PC-3 (cell line): ENCODE results near the gene FIBCD1.

Experiments
- CTCF ChIP-seq: fragments of 300-600 bp; sonication (generic); conservative IDR thresholded peaks from 2 replicates; pipeline ENCODE4 v1.5.1; 2017; ENCODE audit warnings: antibody characterized with exemption, low read depth, mild to moderate bottlenecking, low read length
- EZH2phosphoT487 ChIP-seq: fragments of 300-600 bp; sonication (generic); IDR thresholded peaks from 2 replicates; pipeline ENCODE4 v1.6.1; 2018; ENCODE audit warnings: mild to moderate bottlenecking, antibody characterized with exemption, low read length, borderline replicate concordance

- TF ChIP-seq CTCF (no peak), EZH2phosphoT487 (no peak)
Observed at GRCh38 chr9:130927995-130928900, 10.8 kb downstream of the FIBCD1 start.
